ENCODE data around the gene ALG6.
"Not testable (repeated sequence)": the region's sequence is repeated elsewhere in the genome, so short reads cannot be mapped to it uniquely, and the experiment has no call there.

The ALG6 gene

GRCh38 chr1:63418101-63418500 lies 50.7 kb downstream of the ALG6 start:
- FAIRE-seq: no peak

DNA sequence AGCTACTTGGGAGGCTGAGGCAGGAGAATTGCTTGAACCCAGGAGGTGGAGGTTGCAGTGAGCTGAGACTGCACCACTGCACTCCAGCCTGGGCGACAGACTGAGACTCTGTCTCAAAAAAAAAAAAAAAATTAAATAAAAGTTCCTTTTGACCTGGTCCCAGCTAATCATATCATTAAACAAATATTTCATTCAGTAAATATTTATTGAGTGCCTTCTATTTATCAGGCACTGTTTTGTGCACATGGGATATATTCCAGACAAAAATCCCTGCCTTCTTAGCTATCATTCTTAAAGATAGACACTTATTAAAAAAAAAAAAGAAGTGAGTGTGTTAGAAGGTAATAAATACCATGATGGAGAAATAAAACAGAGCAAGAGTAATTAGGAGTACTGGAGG lies 53.3 kb downstream of the ALG6 start:
- FAIRE-seq: not testable (repeated sequence)

DNA sequence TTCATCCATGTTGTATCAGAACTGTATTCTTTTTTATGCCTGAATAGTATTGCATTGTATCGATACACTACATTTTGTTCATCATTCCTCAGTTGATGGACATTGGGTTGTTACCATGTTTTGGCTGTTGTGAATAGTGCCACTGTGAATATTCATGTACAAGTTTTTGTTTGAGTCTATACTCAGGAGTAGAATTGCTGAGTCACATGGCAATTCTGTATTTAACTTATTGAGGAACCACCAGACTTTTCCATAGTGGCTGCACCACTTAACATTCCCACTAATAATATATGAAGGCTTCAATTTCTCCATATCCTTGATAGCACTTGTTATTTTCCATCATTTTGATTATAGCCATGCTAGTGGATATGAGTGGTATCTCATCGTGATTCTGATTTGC lies 56.2 kb downstream of the ALG6 start:
- FAIRE-seq: no peak

DNA sequence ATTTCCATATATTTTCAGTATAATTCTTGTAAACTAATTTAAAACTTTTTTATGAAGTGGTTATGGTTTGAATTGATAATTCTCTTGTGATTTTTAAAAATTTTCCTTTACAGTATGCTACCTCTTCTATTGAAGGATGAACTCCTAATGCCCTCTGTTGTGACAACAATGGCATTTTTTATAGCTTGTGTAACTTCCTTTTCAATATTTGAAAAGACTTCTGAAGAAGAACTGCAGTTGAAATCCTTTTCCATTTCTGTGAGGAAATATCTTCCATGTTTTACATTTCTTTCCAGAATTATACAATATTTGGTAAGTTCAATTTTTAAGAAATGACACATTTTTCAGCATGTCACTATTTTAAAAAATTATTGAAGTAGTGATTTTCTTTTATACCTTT lies 61.4 kb downstream of the ALG6 start:
- FAIRE-seq: no peak

DNA sequence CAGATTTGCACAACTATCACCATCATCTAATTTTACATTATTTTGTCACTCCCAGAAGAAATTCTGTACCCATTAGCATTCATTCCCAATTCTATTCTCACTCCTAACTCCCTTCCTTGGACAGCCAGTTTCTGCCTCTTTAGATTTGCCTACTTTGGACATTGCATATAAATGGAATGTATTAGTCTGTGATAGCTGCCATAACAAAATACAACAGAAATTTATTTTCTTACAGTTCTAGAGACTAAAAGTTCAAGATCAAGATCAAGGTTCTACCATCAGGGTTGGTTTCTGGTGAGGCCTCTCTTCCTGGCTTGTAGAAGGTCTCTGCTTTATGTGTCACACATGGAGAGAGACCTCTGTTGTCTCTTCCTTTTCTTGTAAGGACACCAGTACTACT lies 61.9 kb downstream of the ALG6 start:
- FAIRE-seq: no peak

DNA sequence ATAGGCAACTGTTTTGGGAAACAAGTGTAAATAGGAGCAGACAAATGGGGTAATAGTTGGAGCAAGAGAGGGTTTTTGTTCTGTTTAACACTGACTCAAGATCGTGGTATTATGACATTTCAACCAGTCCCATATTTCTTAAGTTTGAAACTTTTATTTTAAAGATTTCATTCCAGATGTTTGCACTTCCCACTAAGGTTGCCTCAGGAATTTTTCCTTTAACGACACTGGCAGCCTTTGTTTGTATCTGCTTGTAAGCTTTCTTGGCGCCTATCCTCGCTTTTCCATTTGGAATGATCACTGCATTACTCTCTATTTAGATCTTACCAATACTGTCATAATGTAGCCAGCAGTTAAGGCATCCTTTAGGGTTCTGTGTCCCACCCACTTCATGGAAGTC lies 67.7 kb downstream of the ALG6 start:
- no peak for FAIRE-seq

GRCh38 chr1:63442141-63442475 lies 74.7 kb downstream of the ALG6 start:
- no peak for FAIRE-seq

GRCh38 chr1:63448731-63449246 lies 81.4 kb downstream of the ALG6 start:
- no peak for FAIRE-seq

DNA sequence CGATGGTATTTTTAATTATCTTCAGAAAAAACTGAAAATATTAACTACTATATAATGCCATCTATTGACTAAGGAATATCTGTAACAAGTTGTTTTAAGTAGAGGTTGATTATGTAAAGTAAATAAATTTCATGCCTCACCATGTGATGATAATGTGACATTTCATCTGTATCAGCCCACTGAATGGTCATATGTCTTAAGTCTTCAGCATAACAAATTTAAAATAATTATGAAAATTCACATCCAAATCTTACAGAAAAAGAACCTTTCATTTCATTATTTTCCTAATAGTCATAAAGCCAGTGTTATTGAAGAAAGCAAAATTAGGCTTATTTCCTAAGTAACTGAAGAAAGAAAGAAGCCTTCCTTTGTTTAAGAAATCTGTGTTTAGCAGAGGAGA lies 83.0 kb downstream of the ALG6 start:
- FAIRE-seq: no peak

DNA sequence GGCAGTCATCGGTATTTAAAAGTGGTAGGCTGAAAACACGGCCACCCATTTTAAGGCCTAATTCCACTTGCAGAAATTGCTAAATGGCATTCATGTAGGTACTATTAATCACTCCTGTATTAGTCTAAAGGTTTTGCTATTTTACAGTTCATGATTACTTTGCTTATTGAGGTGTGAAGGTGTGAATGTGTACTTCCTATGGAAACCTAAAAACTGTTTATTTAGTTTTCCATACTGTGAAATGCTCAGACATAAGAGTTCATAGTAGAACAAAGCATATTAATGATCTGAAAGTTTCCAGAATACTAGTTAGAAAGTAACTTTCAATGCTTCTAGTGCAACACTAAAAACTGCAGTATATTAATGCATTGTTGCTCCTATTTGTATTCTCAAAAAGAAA lies 85.8 kb downstream of the ALG6 start:
- FAIRE-seq: no peak

GRCh38 chr1:63454269-63454668 lies 86.8 kb downstream of the ALG6 start:
- FAIRE-seq: peak; percentile 92

GRCh38 chr1:63458750-63459149 lies 91.3 kb downstream of the ALG6 start:
- FAIRE-seq: no peak

- no peak for FAIRE-seq
These were observed 94.3 kb downstream of the ALG6 start for GRCh38 chr1:63461661-63462230.

- no peak for FAIRE-seq
These were observed 95.8 kb downstream of the ALG6 start for GRCh38 chr1:63463248-63463647.

DNA sequence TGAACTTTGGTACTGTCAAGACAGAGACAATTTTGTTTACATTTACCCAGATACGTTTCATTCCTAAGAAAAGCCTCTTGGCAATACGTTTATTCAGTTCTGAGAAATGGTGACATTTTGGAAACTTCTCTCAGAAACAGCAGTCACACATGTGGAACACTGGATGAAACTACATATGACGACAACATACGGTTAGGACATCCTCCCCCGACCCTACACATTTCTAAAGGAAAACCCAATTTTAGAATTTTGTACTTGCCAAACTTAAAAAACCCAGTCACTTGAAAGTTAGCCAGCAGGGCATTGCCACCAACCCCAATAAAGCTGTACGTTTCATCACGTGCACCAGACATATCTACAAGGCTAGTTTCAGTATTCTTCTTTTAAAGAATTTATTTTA lies 98.8 kb downstream of the ALG6 start:
- no peak for FAIRE-seq

DNA sequence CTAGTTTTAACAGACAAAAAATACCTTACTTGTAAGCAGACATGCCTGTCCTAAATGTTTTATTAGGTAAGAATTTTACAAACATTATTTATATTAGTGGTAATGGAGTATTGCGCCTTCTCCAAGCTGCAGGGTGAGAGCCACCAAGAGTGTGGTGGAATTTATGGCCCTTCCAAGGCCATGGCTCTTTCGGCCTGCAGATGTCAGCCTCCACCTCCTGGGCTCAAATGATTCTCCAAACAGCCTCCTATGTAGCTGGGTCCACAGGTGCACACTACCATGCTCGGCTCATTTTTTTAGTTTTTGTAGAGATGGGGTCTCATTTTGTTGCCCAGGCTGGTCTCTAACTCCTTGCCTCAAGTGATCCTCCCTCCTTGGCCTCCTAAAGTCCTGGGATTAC lies 99.3 kb downstream of the ALG6 start:
- no peak for FAIRE-seq

DNA sequence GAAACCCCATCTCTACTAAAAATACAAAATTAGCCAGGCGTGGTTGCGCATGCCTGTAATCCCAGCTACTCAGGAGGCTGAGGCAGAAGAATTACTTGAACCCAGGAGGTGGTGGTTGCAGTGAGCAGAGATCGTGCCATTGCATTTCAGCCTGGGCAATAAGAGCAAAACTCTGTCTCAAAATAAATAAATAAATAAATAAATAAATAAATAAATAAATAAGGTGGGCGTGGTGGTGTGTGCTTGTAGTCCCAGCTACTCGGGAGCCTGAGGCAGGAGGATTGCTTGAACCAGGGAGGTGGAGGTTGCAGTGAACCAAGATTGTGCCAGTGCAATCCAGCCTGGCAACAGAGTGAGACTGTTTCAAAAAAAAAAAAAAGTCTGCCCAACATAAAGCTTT lies 101.3 kb downstream of the ALG6 start:
- not testable (repeated sequence) for FAIRE-seq

DNA sequence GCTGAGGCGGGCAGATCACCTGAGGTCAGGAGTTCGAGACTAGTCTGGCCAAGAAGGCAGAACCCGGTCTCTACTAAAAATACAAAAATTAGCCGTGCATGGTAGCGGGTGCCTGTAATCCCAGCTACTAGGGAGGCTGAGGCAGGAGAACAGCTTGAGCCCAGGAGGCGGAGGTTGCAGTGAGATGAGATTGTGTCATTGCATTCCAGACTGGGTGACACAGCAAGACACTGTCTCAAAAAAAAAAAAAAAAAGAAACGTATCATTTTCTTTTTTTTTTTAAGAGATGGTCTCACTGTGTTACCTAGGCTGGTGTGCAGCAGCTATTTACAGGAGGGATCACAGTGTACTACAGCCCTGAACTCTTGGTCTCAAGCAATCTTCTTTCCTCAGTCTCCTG lies 108.3 kb downstream of the ALG6 start:
- no peak for FAIRE-seq

- FAIRE-seq: peak; percentile 11
These were observed 112.6 kb downstream of the ALG6 start for GRCh38 chr1:63480057-63480456.

- no peak for FAIRE-seq
These were observed 119.2 kb downstream of the ALG6 start for GRCh38 chr1:63486629-63487028.

DNA sequence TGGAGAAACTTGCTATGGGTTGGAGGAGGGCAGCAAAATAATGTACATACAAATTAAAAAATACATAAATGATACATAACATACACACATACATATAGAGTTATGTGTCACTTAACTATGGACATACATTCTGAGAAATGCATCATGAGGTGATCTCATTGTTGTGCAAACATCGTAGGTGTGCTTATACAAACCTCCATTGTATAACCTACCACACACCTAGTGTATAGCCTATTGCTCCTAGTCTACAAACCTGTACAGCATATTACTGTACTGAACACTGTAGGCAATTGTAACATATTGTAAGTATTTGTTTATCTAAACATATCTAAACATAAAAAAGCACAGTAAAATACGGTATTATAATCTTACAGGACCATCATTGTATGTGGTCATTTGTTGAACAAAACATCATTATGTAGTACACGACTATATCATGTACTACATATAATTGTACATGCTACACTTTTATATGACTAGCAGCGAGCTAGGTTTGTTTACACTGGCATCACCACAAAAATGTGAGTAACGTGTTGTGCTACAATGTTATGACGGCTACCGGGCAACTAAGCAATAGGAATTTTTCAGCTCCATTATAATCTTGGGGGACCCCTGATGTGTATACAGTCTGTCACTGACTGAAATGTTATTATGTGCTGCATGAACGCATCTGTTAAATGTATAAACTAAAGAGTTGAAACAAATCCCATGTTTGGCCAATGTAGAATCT lies 120.1 kb downstream of the ALG6 start:
- FAIRE-seq: no peak

Measured in A204.1 (cell line).